Measurements from ENCODE around the gene SAFB.

- TF ChIP-seq, protein P1, sequence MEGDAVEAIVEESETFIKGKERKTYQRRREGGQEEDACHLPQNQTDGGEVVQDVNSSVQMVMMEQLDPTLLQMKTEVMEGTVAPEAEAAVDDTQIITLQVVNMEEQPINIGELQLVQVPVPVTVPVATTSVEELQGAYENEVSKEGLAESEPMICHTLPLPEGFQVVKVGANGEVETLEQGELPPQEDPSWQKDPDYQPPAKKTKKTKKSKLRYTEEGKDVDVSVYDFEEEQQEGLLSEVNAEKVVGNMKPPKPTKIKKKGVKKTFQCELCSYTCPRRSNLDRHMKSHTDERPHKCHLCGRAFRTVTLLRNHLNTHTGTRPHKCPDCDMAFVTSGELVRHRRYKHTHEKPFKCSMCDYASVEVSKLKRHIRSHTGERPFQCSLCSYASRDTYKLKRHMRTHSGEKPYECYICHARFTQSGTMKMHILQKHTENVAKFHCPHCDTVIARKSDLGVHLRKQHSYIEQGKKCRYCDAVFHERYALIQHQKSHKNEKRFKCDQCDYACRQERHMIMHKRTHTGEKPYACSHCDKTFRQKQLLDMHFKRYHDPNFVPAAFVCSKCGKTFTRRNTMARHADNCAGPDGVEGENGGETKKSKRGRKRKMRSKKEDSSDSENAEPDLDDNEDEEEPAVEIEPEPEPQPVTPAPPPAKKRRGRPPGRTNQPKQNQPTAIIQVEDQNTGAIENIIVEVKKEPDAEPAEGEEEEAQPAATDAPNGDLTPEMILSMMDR (conservative IDR thresholded peaks at IDR 0.05; ENCODE audit: low read length), result no peak
- no peak for TF ChIP-seq EZH2phosphoT487 (IDR thresholded peaks at IDR 0.05; ENCODE audit: borderline replicate concordance)
These were observed 43.1 kb downstream of the SAFB start for GRCh38 chr19:5665781-5666513.

All from Loucy (cell line).